ENCODE results near the gene PPP1R14B. TPM values are rescaled to one million over a fixed set of nuclear protein-coding genes. Genes with fewer than 3 reads are reported as not detected.
A peak's percentile ranks its signal among the peaks of the same experiment; 100 is the strongest.

PPP1R14B gene
- total and polyA plus RNA-seq, 2 of the 13 experiments (the other 11 are each of a cell fraction or from before 2014, with no cell fraction given), result 110 to 148 TPM

GRCh38 chr11:64240435-64241240 lies 6.1 kb downstream of the PPP1R14B start, which contains the start of gene FKBP2 (continued):
- TF ChIP-seq ZNF460 (CRISPR knock-in tag; IDR thresholded peaks at IDR 0.05; ENCODE audit: borderline replicate concordance) (no peak; the same call in 1 of the 2 replicates), ZNF20 (CRISPR knock-in tag; IDR thresholded peaks at IDR 0.05) (no peak), CEBPB (IDR thresholded peaks at IDR 0.05; ENCODE audit: borderline replicate concordance, low read depth, low read length) (no peak), CCAR2 (optimal IDR thresholded peaks at IDR 0.05; ENCODE audit: low read depth, low read length) (no peak), ZSCAN5A (CRISPR knock-in tag; IDR thresholded peaks at IDR 0.05; ENCODE audit: borderline replicate concordance) (no peak), MIXL1 (CRISPR knock-in tag; IDR thresholded peaks at IDR 0.05) (no peak), PAWR (CRISPR knock-in tag; IDR thresholded peaks at IDR 0.05; ENCODE audit: borderline replicate concordance) (no peak), ZFP82 (CRISPR knock-in tag; IDR thresholded peaks at IDR 0.05; ENCODE audit: borderline replicate concordance) (0 out of 2 replicates have a peak, but pooled peaks have one; percentile 69), ZBTB26 (CRISPR knock-in tag; IDR thresholded peaks at IDR 0.05; ENCODE audit: borderline replicate concordance) (no peak; the same call in 1 of the 2 replicates), ZBTB49 (CRISPR knock-in tag; IDR thresholded peaks at IDR 0.05; ENCODE audit: borderline replicate concordance) (no peak), TRIM22 (IDR thresholded peaks at IDR 0.05) (no peak), RNF219 (CRISPR knock-in tag; IDR thresholded peaks at IDR 0.05) (no peak), THYN1 (CRISPR knock-in tag; IDR thresholded peaks at IDR 0.05; ENCODE audit: borderline replicate concordance, low read depth) (no peak), MATR3 (CRISPR knock-in tag; IDR thresholded peaks at IDR 0.05) (no peak), GTF3A (CRISPR knock-in tag; conservative IDR thresholded peaks at IDR 0.05) (0 out of 2 replicates have a peak, but pooled peaks have one; percentile 12), ZFP36L2 (CRISPR knock-in tag; IDR thresholded peaks at IDR 0.05) (no peak), RBM22 (optimal IDR thresholded peaks at IDR 0.05; ENCODE audit: low read length) (peak; percentile 74), MXD3 (CRISPR knock-in tag; IDR thresholded peaks at IDR 0.05) (no peak; the same call in 1 of the 2 replicates), BCL6 (CRISPR knock-in tag; IDR thresholded peaks at IDR 0.05) (no peak), KLF9 (CRISPR knock-in tag; IDR thresholded peaks at IDR 0.05; ENCODE audit: low read depth) (no peak)

Measured in HepG2 (cell line).